GM23338 (cell line): ENCODE data around the gene ACAD10. TPM values are rescaled to one million over a fixed set of nuclear protein-coding genes. Genes with fewer than 3 reads are reported as not detected.

Experiments
- ATAC-seq: fragments of 200-7000 bp; cut with Tn5 transposase; 3 replicates; pipeline ENCODE4 v1.9.1; 2020
- DNase-seq: peaks from one replicate; pipeline ENCODE4 v3.0.0-alpha.2; 2015; ENCODE audit warnings: low spot score
- H2AFZ ChIP-seq: fragments of 200-600 bp; sonication (generic); 2 replicates; pipeline ENCODE4 v1.8.0; 2016; ENCODE audit warnings: antibody characterized with exemption, mild to moderate bottlenecking, moderate library complexity
- H3F3A ChIP-seq: fragments of 200-600 bp; sonication (generic); replicated peaks from 2 replicates; pipeline ENCODE4 v1.8.0; 2017; ENCODE audit warnings: antibody characterized with exemption, mixed run types, low read depth
- H3K27ac ChIP-seq: fragments of 200-600 bp; sonication (generic); 2 replicates; pipeline ENCODE4 v1.6.1; 2016; ENCODE audit warnings: low read depth
- H3K27me3 ChIP-seq: fragments of 200-600 bp; sonication (generic); 2 replicates; pipeline ENCODE4 v1.8.0; 2016; ENCODE audit warnings: mild to moderate bottlenecking, mixed run types, moderate library complexity; ENCODE audit not compliant: insufficient read depth
- H3K36me3 ChIP-seq: fragments of 200-600 bp; sonication (generic); 2 replicates; pipeline ENCODE4 v1.8.0; 2016; ENCODE audit warnings: mild to moderate bottlenecking; ENCODE audit not compliant: insufficient read depth
- H3K4me1 ChIP-seq: fragments of 200-600 bp; sonication (generic); 2 replicates; pipeline ENCODE4 v1.8.0; 2016; ENCODE audit warnings: mild to moderate bottlenecking, moderate library complexity; ENCODE audit not compliant: insufficient read depth
- H3K4me2 ChIP-seq: fragments of 200-600 bp; sonication (generic); 2 replicates; pipeline ENCODE4 v1.7.1; 2017; ENCODE audit warnings: mixed run types
- H3K4me3 ChIP-seq: fragments of 200-600 bp; sonication (generic); 2 replicates; pipeline ENCODE4 v1.6.1; 2016; ENCODE audit warnings: mixed run types
- H3K79me2 ChIP-seq: fragments of 200-600 bp; sonication (generic); replicated peaks from 2 replicates; pipeline ENCODE4 v1.8.0; 2017; ENCODE audit warnings: mild to moderate bottlenecking; ENCODE audit not compliant: insufficient read depth
- H3K9me2 ChIP-seq: fragments of 200-600 bp; sonication (generic); 2 replicates; pipeline ENCODE4 v1.8.0; 2017; ENCODE audit not compliant: insufficient read depth
- H4K20me1 ChIP-seq: fragments of 200-600 bp; sonication (generic); replicated peaks from 2 replicates; pipeline ENCODE4 v1.8.0; 2017; ENCODE audit warnings: mild to moderate bottlenecking; ENCODE audit not compliant: insufficient read depth
- H3K27ac Mint-ChIP-seq: 2 replicates; pipeline ENCODE4 v1.8.0; 2020; ENCODE audit warnings: inconsistent platforms, mild to moderate bottlenecking, moderate library complexity, mixed read lengths
- H3K27me3 Mint-ChIP-seq: 3 replicates; pipeline ENCODE4 v1.8.0; 2022; ENCODE audit warnings: low read depth, mild to moderate bottlenecking, moderate library complexity, mixed read lengths, inconsistent platforms; ENCODE audit not compliant: insufficient read depth, poor library complexity
- H3K36me3 Mint-ChIP-seq: 3 replicates; pipeline ENCODE4 v1.8.0; 2021; ENCODE audit warnings: low read depth, mild to moderate bottlenecking, inconsistent platforms, moderate library complexity, mixed read lengths
- H3K4me1 Mint-ChIP-seq: 3 replicates; pipeline ENCODE4 v1.8.0; 2020; ENCODE audit warnings: mild to moderate bottlenecking, inconsistent platforms, mixed read lengths
- H3K4me3 Mint-ChIP-seq: 3 replicates; pipeline ENCODE4 v1.8.0; 2021; ENCODE audit warnings: moderate library complexity, mild to moderate bottlenecking, inconsistent platforms, mixed read lengths
- H3K9me3 Mint-ChIP-seq: 3 replicates; pipeline ENCODE4 v1.8.0; 2020; ENCODE audit warnings: moderate library complexity, mild to moderate bottlenecking, inconsistent platforms, mixed read lengths
- CREB1 ChIP-seq: fragments of 250-450 bp; sonication (Bioruptor Pico); IDR thresholded peaks from 2 replicates; pipeline ENCODE4 v1.5.0; 2020; ENCODE audit warnings: low read depth, mild to moderate bottlenecking, moderate library complexity
- EZH2 ChIP-seq: fragments of 200-600 bp; sonication (generic); IDR thresholded peaks from one replicate; pipeline ENCODE4 v1.8.0; 2017; ENCODE audit warnings: antibody characterized with exemption, mild to moderate bottlenecking, low read depth; ENCODE audit not compliant: unreplicated experiment
- EZH2phosphoT487 ChIP-seq: fragments of 200-600 bp; sonication (generic); IDR thresholded peaks from one replicate; pipeline ENCODE4 v1.8.1; 2018; ENCODE audit warnings: antibody characterized with exemption; ENCODE audit not compliant: unreplicated experiment
- JUNB ChIP-seq: IDR thresholded peaks from one replicate; pipeline ENCODE4 v1.6.1; 2016; ENCODE audit warnings: antibody characterized with exemption; ENCODE audit not compliant: unreplicated experiment
- POLR2AphosphoS5 ChIP-seq: IDR thresholded peaks from 2 replicates; pipeline ENCODE4 v1.6.1; 2016; ENCODE audit warnings: antibody characterized with exemption, low read depth
- STAT1 ChIP-seq: IDR thresholded peaks from one replicate; pipeline ENCODE4 v1.6.1; 2016; ENCODE audit warnings: antibody characterized with exemption; ENCODE audit not compliant: unreplicated experiment
- ZNF114 ChIP-seq: fragments of 250-450 bp; sonication (Bioruptor Pico); IDR thresholded peaks from 2 replicates; pipeline ENCODE4 v1.5.0; 2020; ENCODE audit warnings: mild to moderate bottlenecking, moderate library complexity
- ZNF331 ChIP-seq: fragments of 250-450 bp; sonication (Bioruptor Pico); IDR thresholded peaks from 2 replicates; pipeline ENCODE4 v1.5.0; 2020; ENCODE audit warnings: low read depth, mild to moderate bottlenecking, moderate library complexity
- ZNF462 ChIP-seq: fragments of 250-450 bp; sonication (Bioruptor Pico); IDR thresholded peaks from 2 replicates; pipeline ENCODE4 v1.5.0; 2020; ENCODE audit warnings: mild to moderate bottlenecking, moderate library complexity
- polyA plus RNA-seq: library from polyadenylated mRNA; unstranded; fragments of >200 nt; fragmentation: Nextera tagmentation; extraction: Ambion mirVana; gene quantifications from 2 replicates; pipeline ENCODE4 v1.2.1, GENCODE V29; 2016
- total RNA-seq: library from RNA; depleted of rRNA; stranded (reverse); fragments of >200 nt; shearing (Covaris generic); gene quantifications from 2 replicates; pipeline ENCODE4 v1.2.3, GENCODE V29; 2014

ACAD10 gene
- total and polyA plus RNA-seq, 2 experiments from 2014 or later = 16.3 to 23.1 TPM

- Mint-ChIP-seq H3K27ac (no peak overlapping the region), H3K9me3 (peaks cover 1% of the 10 kb centered on the region; the same call in 1 of the 3 replicates), H3K4me1 (no peaks in the 10 kb centered on the region), H3K27me3 (peaks cover 4% of the 10 kb centered on the region), H3K36me3 (peaks cover 59% of the 10 kb centered on the region), H3K4me3 (no peak overlapping the region)
- no peaks in the 10 kb centered on the region; the same call in 1 of the 2 replicates for H3K36me3 ChIP-seq
- no peaks in the 10 kb centered on the region for H3F3A ChIP-seq
- no peaks in the 10 kb centered on the region; the same call in 1 of the 2 replicates for H4K20me1 ChIP-seq
- H3K27me3 ChIP-seq = no peaks in the 10 kb centered on the region
- DNase-seq (no peak), ATAC-seq (no peak)
- no peak overlapping the region for H3K27ac ChIP-seq
- H3K4me1 ChIP-seq = no peaks in the 10 kb centered on the region
- H3K9me2 ChIP-seq = no peaks in the 10 kb centered on the region
- H3K4me3 ChIP-seq = no peak overlapping the region
- H2AFZ ChIP-seq = no peak overlapping the region
- no peak for TF ChIP-seq EZH2phosphoT487
- TF ChIP-seq ZNF114 (CRISPR knock-in tag) = no peak
- TF ChIP-seq ZNF331 (CRISPR knock-in tag) = no peak
- no peak for TF ChIP-seq JUNB
- TF ChIP-seq CREB1 (CRISPR knock-in tag) = no peak
- TF ChIP-seq STAT1 = no peak
- no peak for TF ChIP-seq ZNF462 (CRISPR knock-in tag)
- no peak for TF ChIP-seq EZH2
- TF ChIP-seq POLR2AphosphoS5 = no peak
- no peaks in the 10 kb centered on the region for H3K79me2 ChIP-seq
- no peak overlapping the region for H3K4me2 ChIP-seq
Observed at GRCh38 chr12:111781085-111781658, 95.3 kb downstream of the ACAD10 start.
